Stomach smooth muscle (tissue), 2 donors: ENCODE measurements around the gene CTSD.

ENCODE experiments used
- H3K27ac ChIP-seq: one replicate; pipeline ENCODE4 v1.7.0; 2013; ENCODE audit warnings: mild to moderate bottlenecking, low read length, inconsistent platforms
- H3K27me3 ChIP-seq, 2 donors: one replicate each; pipeline ENCODE4 v1.7.0; 2013; ENCODE audit warnings: low read length in 2 of 2; ENCODE audit not compliant: insufficient read depth in 2 of 2, control insufficient read depth in 1 of 2
- H3K36me3 ChIP-seq, 2 donors: one replicate each; pipeline ENCODE4 v1.7.0; 2013; ENCODE audit warnings: low read length in 2 of 2; ENCODE audit not compliant: control insufficient read depth in 2 of 2, insufficient read depth in 2 of 2
- H3K4me1 ChIP-seq: one replicate; pipeline ENCODE4 v1.7.0; 2013; ENCODE audit warnings: low read length; ENCODE audit not compliant: control insufficient read depth, insufficient read depth
- H3K4me3 ChIP-seq, 2 donors: one replicate each; pipeline ENCODE4 v1.7.0; 2013; ENCODE audit warnings: low read length in 2 of 2
- H3K9ac ChIP-seq, 2 donors: one replicate each; pipeline ENCODE4 v1.7.0; 2013; ENCODE audit warnings: low read length in 2 of 2, mild to moderate bottlenecking in 1 of 2
- H3K9me3 ChIP-seq, 2 donors: one replicate each; pipeline ENCODE4 v1.7.0; 2013; ENCODE audit warnings: low read length in 2 of 2; ENCODE audit not compliant: control insufficient read depth in 2 of 2
- donor health status: healthy.
- donor health status: Pancreatic carcinoma.

The CTSD gene

DNA sequence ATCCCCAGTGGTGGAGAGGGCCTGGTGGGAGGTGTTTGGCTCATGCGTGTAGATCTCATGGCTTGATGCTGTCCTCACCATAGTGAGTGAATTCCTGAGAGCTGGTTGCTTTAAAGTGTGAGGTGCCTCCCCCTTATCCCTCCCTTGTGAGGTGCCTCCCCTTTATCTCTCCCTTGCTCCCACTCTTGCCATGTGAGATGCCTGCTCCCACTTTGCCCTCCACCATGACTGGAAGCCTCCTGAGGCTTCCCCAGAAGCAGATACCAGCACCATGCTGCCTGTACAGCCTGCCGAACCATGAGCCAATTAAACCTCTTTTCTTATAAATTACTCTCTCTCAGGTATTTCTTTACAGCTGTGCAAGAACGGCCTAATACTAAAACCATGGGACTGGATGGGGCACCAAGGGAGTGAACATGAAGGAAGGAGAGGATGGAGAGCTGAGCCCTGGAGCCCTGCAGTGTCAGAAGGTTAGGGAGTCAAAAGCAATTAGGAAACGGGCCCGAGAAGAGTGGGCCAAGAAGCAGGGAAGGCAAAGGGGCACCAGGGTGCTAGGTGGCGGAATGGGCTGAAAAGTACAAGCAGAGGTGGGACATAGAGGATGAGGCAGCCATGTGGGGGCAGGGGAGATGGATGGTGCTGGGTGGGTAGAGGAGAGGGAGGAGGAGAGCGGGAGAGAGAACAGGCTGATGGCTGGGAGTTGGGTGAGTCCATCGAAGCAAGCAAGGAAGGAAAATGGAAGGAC lies 22.8 kb downstream of the CTSD start:
- Histone ChIP-seq H3K36me3 (no peaks in the 10 kb centered on the region), H3K9ac (no peak overlapping the region), H3K4me1 (no peaks in the 10 kb centered on the region), H3K27me3 (peaks cover 16 to 20% of the 10 kb centered on the region in 2 donors), H3K27ac (no peak overlapping the region), H3K4me3 (no peak overlapping the region), H3K9me3 (peaks cover 9 to 17% of the 10 kb centered on the region in 2 donors)

DNA sequence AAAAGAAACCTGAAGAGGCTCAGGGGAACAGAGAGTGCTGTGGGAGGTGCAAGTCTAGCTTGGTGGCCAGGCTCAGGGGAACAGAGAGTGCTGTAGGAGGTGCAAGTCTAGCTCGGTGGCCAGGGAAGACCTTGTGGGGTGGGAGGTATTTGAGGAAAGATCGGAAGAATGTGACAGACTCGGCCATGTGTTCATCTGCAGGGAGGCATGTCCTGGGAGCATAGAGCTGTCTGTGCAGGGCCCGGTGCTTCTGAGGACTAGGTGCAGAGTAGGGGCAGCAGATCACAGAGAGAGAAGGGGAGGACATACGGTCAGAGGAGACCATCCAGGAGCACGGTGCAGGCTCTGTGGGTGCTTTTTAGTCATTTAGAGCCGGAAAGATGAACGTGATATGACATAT lies 24.2 kb downstream of the CTSD start:
- Histone ChIP-seq H3K4me1 (no peaks in the 10 kb centered on the region), H3K36me3 (no peaks in the 10 kb centered on the region), H3K27me3 (peaks cover 26 to 28% of the 10 kb centered on the region in 2 donors), H3K9ac (no peak overlapping the region), H3K4me3 (no peak overlapping the region), H3K27ac (no peak overlapping the region), H3K9me3 (peaks cover 9 to 18% of the 10 kb centered on the region in 2 donors)

DNA sequence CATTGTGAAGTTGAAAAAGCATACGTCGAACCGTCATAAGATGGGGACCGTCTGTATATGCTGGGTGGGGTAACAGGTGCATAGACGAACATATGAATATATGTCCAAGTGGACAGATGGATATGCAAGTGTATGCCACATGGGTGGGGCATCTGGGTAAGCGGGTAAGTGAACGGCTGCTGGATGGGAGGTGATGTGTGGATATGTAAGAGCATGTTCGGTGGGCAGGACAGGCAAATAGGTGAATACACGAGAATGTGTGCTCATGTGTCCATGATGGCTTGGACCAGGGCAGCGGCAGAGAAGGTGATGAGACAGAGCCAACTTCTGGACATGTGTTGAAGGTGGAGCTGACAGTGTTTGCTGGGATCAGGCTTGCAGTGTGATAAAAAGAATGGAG lies 25.3 kb downstream of the CTSD start:
- H3K27me3 ChIP-seq: peaks cover 38 to 39% of the 10 kb centered on the region in 2 donors
- H3K9me3 ChIP-seq: peaks cover 9 to 18% of the 10 kb centered on the region in 2 donors
- no peak overlapping the region for H3K27ac ChIP-seq
- H3K4me1 ChIP-seq: no peaks in the 10 kb centered on the region
- H3K4me3 ChIP-seq: no peak overlapping the region
- no peak overlapping the region for H3K9ac ChIP-seq
- H3K36me3 ChIP-seq: no peaks in the 10 kb centered on the region

DNA sequence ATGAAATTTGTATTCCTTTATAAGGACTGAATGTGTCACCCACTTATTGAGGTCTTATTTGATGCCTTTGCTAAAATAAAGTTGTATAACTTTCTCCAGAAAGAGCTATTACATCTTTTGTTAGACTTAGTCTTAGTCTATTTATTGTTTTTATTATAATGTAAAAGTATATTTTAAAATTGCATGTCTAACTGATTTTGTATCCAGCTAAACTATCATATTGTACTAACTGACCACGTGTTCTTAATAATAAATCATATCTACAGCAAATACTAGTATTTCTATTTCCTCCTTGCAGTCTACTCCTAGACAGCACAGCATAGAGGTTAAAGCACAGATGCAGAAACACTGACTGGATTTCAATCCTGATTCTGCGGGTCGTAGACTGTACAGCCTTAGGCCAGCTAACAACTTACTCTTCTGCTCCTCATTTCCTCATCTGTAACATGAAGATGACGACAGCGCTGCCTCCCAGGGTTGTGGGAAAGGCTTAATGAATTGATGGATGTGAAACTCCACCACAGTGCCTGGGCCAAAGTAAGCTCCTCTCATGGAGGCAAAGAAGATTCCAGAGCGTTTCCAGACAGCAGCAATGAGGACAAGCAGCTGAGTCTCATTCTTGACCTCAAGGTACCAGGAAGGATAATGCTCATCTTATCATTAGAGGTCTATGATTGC lies 26.5 kb downstream of the CTSD start:
- no peak overlapping the region for H3K4me3 ChIP-seq
- H3K27me3 ChIP-seq: peaks cover 47 to 50% of the 10 kb centered on the region in 2 donors
- peaks cover 9 to 18% of the 10 kb centered on the region in 2 donors for H3K9me3 ChIP-seq
- H3K9ac ChIP-seq: no peak overlapping the region
- H3K4me1 ChIP-seq: no peaks in the 10 kb centered on the region
- H3K27ac ChIP-seq: no peak overlapping the region
- H3K36me3 ChIP-seq: no peaks in the 10 kb centered on the region

DNA sequence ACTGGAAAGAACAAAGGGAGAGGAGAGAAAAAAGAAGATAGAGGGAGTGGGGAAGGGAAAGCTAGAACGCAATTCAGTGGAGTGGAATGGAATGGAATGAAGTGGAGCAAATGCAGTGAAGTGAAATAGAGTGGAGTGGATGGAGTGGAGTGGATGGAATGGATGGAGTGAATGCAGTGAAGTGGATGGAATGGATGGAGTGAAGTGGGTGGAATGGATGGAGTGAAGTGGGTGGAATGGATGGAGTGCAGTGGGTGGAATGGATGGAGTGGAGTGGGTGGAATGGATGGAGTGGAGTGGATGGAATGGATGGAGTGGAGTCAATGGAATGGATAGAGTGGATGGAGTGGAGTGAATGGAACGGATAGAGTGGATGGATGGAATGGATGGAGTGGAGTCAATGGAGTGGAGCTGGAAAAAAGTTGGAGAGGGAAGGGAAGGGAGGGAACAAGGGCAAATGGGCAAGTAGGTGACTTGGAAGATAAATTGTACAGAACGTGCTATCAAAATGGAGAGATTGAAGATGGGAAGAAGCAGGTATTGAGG lies 27.2 kb downstream of the CTSD start:
- peaks cover 51 to 55% of the 10 kb centered on the region in 2 donors for H3K27me3 ChIP-seq
- H3K4me3 ChIP-seq: no peak overlapping the region
- H3K9ac ChIP-seq: no peak overlapping the region
- H3K27ac ChIP-seq: no peak overlapping the region
- H3K4me1 ChIP-seq: no peaks in the 10 kb centered on the region
- peaks cover 9 to 18% of the 10 kb centered on the region in 2 donors for H3K9me3 ChIP-seq
- no peaks in the 10 kb centered on the region for H3K36me3 ChIP-seq

DNA sequence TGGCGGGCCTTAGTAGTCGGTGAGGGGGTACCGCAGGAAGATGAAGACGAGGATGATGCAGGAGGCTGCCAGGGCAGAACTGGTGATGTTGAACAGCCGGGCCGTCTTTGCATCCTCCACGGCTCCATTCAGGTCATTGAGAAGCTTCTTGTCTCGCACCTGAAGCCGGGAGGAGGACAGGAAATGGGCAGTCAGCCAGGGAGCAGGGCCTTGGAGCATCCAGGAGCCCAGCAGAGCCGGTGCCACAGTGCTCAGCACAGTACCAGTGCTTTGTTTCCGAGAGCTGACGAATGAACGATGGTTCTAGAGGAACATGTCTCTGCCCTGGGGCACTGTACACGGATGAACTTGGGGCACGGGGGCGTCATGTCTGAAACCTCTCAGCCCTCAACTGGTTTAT lies 28.5 kb downstream of the CTSD start:
- no peaks in the 10 kb centered on the region for H3K36me3 ChIP-seq
- no peak overlapping the region for H3K27ac ChIP-seq
- H3K4me1 ChIP-seq: no peaks in the 10 kb centered on the region
- H3K9me3 ChIP-seq: peaks cover 9 to 18% of the 10 kb centered on the region in 2 donors
- peaks cover 56 to 60% of the 10 kb centered on the region in 2 donors for H3K27me3 ChIP-seq
- H3K9ac ChIP-seq: no peak overlapping the region
- no peak overlapping the region for H3K4me3 ChIP-seq

DNA sequence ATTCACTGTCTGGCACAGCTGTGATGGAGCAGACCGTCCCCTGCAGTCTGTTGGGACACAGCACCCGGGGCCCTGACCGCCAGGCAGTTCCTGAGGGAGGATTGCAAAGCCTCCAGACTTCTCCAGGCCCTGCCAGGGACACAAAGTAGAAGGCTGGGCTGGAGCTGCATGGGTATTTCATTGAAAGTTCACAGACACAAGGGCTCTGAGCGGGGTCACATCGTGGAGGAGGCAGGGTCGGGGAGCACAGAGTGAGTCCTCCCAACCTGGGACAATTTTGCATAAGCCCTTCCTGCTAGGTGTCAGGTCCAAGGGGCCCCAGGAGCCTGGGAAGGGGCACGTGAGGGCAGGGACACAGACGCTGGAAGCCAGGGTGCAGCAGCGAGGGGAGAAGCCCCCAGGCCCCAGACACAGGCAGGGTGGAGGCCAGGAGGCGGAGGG lies 29.1 kb downstream of the CTSD start:
- peaks cover 57 to 63% of the 10 kb centered on the region in 2 donors for H3K27me3 ChIP-seq
- H3K9ac ChIP-seq: no peak overlapping the region
- peaks cover 9 to 18% of the 10 kb centered on the region in 2 donors for H3K9me3 ChIP-seq
- H3K27ac ChIP-seq: no peak overlapping the region
- no peak overlapping the region for H3K4me3 ChIP-seq
- no peaks in the 10 kb centered on the region for H3K4me1 ChIP-seq
- no peaks in the 10 kb centered on the region for H3K36me3 ChIP-seq

DNA sequence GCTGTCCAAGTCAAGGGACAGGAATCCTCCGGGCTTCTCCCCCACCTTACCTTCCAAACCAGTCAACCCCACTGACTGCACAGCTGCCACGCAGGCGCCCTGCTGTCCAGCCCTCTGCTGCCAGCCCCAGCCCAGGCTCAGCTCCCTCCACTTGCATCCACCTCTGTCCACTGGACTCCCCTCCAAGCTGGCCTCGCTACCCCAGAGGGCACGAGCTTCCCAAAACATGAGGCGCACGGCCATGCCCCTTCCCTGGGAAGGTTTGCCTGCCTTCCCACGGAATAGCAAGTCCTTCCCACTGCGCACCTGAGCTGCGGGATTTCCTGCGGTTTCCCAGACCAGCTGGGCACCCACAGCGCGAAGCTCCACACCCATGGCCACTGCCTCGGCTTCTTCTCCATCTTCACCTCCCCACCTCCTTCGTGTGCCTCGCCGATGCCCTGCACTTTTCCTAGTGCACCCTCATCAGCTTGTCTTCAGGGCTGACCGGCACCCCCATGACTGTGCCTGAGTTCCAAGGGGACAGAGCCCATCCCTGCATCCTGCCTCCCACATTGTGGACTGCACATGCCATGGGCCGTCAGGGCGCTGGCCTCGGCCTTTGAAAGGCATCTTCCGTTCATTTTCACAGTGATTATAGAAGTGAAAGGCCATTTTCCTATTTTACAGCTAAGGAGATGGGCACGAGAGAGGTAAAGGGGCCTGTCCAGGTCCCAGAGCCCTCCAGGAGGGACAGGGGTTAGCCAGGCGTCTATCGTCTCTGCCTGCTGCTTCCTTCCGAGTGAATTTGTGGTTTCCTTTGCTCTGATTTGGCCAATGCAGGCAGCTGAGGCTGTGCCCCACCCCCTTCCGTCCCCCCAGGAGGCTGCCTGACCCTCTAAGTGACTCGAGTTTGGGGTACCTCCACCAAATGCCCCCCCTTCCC lies 29.7 kb downstream of the CTSD start:
- Histone ChIP-seq H3K9ac (no peak overlapping the region), H3K36me3 (no peaks in the 10 kb centered on the region), H3K9me3 (peaks cover 9 to 18% of the 10 kb centered on the region in 2 donors), H3K27ac (no peak overlapping the region), H3K4me1 (no peaks in the 10 kb centered on the region), H3K4me3 (no peak overlapping the region), H3K27me3 (peaks cover 57 to 67% of the 10 kb centered on the region in 2 donors)

DNA sequence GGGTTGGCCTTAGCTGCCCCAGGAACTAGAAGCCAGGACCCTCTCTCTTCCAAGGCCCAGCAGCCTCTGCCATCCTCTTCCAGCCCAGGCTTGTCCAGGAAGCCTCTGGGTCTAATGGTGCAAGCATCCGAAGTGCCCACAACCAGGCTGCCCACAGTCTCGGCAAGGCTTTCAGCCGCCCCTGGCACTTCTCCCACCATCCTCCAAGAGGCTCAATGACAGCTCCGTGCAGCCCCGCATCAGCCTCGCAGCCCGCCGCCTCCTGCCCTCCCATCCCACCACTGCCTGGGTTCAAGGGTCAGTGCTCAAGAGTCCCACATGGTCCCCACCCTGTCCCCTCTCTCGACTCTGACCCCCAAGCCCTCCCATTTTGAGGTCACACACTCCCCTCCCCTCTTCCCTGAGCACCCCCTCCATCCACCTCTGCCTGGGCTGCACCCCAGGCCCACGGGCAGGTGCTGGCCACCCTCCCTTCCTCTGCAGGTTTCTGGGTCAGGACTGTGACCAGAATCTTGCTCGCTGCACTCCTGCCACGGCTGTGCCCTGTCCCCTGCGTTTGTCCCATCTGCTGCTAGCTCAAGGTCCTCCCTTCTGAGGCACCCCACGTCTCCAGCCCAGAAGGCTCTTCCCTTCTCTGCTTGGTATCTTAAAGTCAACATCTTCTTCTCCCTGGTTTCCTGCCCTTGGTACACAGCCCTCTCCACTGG lies 30.6 kb downstream of the CTSD start:
- Histone ChIP-seq H3K36me3 (no peaks in the 10 kb centered on the region), H3K9me3 (peaks cover 9 to 18% of the 10 kb centered on the region in 2 donors), H3K4me1 (no peaks in the 10 kb centered on the region), H3K27me3 (peaks cover 53 to 69% of the 10 kb centered on the region in 2 donors), H3K9ac (no peak overlapping the region), H3K4me3 (no peak overlapping the region), H3K27ac (no peak overlapping the region)
